Stimulated activated CD8-positive, alpha-beta memory T cell treated with anti-CD3 and anti-CD28 coated beads, Interleukin-4, amount 100 ng/mL, for 24 hours (primary cell): Measurements from ENCODE around the gene KRR1.
"Not testable (repeated sequence)": the region's sequence is repeated elsewhere in the genome, so short reads cannot be mapped to it uniquely, and the experiment has no call there.

Source experiments
- DNase-seq: peaks from one replicate; pipeline ENCODE4 v3.0.0-alpha.2; 2020; ENCODE audit warnings: low read depth

Gene KRR1

DNA sequence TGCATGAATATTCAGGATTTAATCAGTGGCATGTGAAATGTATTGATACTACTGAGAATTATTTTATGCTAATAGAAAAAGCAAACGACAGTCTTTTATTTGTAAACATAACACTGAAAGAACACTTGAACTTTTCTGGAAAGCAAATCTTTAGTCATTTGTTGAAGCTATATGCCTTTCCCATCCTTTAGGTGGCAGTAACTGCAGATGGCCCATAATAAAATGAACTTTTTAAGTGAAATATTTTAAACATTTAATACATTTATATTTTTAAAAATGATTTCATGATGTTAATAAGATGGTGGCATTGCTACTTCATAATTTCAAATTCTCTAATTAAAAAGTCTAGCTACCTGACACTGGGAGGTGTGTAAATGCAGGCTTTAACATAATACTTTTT is 13.9 kb upstream of the KRR1 start:
- no peak for DNase-seq

DNA sequence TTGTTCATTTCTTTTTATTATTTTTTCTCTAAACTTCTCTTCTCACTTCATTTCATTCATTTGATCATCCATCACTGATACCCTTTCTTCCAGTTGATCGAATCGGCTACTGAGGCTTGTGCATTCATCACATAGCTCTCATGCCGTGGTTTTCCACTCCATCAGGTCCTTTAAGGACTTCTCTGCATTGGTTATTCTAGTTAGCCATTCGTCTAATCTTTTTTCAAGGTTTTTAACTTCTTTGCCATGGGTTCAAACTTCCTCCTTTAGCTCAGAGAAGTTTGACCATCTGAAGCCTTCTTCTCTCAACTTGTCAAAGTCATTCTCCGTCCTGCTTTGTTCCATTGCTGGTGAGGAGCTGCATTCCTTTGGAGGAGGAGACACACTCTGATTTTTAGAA is 10.7 kb upstream of the KRR1 start:
- not testable (repeated sequence) for DNase-seq

DNA sequence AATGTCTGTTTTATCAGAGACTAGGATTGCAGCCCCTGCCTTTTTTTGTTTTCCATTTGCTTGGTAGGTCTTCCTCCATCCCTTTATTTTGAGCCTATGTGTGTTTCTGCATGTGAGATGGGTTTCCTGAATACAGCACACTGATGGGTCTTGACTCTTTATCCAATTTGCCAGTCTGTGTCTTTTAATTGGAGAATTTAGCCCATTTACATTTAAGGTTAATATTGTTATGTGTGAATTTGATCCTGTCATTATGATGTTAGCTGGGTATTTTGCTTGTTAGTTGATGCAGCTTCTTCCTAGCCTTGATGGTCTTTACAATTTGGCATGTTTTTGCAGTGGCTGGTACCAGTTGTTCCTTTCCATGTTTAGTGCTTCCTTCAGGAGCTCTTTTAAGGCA is 9.8 kb upstream of the KRR1 start:
- DNase-seq, result not testable (repeated sequence)

DNA sequence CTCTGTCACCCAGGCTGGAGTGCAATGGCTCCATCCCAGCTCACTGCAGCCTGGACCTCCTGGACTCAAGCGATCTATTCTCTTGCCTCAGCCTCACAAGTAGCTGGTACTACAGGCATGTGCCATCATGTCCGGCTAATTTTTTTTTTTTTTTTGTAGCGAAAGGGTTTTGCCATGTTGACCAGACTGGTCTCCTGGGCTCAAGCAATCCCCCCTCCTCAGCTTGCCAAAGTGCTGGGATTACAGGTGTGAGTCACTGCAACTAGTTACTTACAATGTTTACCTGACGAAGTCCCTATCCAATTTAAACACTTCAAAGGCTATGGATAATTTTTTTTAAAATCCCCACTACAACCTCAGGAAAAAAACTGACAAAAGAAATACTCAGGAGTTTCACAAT is 1.8 kb downstream of the KRR1 start:
- DNase-seq, result no peak

DNA sequence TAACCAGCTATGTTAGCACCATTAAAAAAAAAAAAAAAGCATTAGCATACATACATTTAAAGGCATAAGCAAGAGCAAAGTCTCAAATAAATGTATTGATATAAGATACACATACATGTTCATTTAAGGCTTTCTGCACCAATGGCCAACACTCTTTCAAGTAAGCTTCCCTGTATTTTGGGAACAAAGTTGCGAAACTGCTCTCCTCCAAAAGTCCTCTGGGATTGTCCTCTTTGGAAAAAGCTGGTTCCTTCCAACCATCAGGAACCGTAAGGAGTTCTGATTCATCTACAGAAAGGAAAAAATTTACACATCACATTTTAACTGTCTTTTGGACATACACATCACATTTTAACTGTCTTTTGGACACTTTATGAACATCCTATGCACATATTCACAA is 3.2 kb downstream of the KRR1 start:
- DNase-seq, result no peak

DNA sequence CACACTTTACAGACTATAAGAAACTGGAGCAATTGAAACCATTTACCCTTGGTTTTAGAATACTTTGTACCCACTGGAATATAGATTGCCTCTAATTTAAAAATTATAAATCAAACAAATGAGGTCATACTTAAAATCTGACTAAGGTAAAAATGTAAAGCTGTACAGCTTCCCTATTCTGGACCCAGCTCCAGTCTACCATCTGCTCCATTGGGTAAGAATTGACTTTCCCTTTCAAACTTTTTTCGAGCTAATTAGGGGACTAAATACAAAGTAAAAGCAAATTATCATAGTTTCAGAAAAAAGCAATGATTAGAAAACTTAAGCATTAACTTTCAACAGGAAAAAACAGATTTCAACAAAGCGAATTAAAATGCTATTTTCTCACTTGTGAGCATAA is 4.3 kb downstream of the KRR1 start:
- no peak for DNase-seq

DNA sequence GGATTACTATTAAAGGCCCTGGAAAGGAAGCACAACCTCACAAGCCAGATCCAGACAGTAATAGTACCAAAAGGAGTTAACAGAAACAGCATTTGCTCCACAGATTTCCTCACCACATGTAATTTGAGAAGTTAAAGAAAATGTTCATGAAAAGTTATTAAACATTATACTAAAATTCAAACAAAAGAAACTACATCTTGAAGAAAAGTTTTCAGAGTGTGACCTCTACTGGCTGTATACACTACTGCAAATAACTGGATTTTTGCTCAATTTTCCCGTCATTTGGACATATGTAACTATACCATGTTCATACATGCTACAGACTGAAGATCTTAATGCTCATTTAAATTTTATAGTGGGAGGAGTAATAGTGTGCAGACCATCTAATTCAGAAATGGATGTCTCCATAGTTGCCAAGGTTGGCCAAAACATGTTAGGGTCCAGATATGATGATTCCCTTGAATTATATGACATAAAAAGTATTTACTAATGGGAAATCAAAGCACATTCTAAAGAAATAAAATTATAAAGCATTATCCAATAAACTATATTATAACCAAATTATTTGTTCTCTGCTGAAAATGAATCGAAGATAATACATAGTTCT is 5.6 kb downstream of the KRR1 start:
- DNase-seq, result no peak

DNA sequence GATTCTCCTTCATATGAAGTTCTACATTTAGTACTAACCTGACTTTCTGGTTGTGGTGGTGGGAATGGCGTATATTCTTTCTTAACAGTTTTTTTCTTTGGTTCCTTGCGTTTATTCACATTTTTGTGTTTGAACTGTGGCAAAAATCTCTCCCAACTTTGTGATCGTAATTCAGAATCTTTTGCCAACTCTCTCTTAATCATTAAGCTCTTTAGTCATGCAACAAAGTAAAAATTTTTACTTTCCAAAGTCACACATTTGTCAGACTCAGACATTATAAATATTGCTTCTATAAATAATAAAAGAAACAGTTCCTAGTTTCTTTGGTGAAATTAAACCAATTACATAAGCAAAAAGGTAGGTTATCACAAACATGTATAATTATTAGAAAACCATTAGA is 7.5 kb downstream of the KRR1 start:
- no peak for DNase-seq

DNA sequence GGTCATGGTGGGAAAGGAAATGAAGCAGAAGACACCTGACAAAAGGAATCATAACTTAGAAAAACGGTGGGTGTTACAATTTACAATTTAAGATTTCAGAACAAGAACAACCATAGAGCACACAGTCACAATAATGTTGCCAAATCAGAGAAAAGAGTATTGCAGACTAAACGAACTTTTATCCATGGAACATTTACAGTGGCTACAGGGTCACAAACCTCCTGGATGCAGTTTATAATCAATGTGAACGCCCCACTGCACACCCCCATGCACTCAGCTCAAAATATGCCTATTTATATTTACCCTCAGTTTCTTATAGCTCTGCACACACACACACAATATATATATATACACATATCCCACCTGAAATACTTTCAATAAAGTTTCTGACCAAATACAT is 8.0 kb downstream of the KRR1 start:
- DNase-seq, result no peak

DNA sequence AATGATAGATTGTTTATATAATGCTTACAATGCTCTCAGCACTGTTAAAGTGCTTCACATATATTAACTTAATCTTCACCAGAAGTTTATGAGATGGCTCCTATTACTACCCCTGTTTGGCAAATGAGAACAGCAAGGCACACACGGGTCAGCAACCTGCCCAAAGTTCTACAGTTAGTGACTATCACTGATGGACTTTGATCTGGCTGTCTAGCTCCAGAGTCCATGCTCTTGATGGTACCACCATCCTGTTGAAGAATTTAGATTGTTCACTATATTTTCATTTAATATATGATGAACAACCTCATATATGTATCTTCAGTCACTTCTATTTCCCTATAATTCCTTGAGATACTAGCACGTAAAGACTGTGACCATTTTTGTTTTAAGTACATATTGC is 20.2 kb downstream of the KRR1 start:
- no peak for DNase-seq

DNA sequence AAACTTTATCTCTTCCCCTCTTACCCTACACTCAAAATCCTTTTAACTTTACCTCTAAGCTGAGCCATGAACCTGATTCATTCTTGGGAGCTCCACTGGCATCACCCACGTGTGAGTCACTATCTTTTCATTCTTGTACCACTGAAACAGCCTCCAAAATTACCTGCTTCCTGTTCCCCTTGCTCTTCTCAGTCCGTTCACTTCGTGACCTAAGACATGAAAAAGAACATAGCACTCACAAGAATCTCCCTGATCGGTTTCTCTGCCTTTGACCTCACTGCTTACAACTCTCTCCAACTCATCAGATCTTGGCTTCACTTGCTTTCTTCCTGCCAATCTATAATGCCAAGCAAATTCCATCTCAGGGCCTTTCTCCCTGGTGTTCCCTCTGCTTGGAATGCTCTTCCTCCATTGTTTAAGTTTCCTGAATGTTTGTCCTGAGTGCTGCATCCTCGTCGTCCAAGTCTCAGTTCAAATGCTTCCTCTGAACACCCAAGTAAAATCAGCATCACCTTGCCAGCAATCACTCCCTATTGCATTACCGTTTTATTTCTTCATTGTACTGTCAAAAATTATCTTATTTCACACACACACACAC is 21.7 kb downstream of the KRR1 start:
- DNase-seq, result no peak

DNA sequence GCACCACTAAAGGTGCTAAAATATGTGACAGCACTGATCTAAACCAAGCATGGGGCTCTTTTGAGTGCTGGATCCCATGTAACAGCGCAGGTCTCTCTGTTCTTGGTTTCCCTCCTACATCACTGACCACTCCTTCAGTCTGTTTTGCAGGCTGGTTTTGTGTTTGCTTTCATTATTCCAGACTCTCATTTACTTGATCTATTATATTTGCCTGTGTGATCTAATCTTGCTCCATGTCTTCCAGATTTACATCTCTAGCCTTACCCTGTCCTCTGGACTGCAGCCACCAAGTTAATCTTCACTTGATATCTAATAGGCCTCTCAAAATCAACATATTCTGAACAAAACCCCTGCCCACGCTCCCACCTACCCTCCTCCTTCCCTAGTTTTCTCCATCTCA is 22.2 kb downstream of the KRR1 start:
- no peak for DNase-seq

DNA sequence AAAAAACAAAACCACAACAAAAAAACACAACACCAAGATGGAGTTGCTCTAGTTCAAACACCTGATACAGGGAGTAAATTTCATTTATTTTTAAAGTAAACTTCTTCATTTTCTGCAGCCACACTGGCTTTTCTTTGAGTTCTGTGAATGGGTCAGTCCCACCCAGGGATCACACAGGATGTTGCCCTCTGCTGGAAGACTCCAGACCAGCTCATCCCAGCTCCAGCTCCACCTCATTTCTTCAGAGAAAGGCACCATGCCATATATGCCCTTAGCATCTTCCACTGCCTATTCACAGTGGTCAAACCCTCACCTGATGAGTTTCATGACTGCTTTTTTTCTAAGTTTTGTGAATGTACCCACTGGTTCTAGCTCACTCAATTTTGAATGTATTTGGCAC is 22.9 kb downstream of the KRR1 start:
- no peak for DNase-seq

DNA sequence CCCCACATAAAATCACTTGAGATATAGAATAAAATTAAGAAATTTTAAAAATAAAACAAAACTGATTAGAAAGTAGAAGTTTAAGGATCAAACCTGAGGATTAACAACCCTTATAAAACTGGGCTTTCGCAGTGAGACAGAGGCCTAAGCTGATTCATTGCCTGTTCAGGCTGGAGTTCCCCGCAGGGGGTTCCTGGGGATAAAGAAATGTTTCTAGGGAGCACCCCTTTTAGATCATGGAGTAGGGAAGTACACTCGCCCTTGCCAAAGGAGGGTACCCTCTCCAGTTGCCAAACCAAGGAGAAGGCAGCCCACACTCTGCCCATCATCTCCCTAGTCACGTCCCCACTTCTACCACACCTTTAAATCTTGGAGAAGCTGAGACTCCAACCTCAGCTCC is 24.1 kb downstream of the KRR1 start:
- DNase-seq, result no peak

DNA sequence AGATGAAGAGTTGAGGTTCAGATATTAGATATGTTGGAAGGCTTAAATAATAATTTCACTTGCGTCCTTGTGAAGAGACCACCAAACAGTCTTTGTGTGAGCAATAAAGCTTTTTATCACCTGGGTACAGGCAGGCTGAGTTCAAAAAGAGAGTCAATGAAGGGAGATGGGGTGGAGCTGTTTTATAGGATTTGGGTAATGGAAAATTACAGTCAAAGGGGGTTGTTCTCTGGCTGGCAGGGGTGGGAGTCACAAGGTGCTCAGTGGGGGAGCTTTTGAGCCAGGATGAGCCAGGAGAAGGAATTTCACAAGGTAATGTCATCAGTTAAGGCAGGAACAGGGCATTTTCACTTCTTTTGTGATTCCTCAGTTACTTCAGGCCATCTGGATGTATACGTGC is 27.0 kb downstream of the KRR1 start:
- not testable (repeated sequence) for DNase-seq

DNA sequence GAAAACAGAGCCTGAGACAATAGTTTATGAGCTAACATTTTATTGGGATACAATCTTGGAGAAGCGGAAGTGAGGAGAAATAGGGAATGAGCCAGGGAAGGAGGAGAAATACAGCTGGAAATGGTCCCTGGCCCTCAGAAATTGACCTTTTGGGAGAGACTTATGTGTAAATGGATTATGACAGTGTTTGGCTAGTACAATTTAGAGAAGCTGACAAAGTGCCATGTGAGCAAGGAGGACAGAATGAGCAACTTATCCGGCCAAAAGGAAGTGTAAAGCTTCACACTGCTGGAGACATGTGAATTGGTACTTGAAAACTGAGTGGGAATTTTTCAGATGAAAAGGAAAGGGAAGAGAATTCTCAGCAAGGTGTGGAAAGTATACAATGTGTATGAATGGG is 28.0 kb downstream of the KRR1 start:
- no peak for DNase-seq

DNA sequence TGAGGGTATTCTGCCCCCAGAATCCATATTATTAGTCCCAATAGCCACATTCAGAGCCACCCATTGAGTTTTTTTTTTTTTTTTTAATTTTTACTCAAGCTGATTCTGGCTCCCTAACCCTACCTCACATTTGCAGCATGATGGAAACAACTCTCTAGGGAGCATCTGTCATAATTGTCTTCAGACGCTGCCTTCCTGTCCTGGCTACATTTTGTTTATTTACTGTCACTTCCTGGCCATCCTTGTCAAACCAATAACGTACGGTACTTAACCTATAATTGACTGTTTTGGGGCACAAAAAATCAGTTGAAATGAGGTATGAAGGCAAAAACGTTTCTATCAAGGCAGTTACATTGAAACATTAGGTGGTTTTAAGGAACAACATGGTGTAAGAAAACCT is 28.8 kb downstream of the KRR1 start:
- no peak for DNase-seq

DNA sequence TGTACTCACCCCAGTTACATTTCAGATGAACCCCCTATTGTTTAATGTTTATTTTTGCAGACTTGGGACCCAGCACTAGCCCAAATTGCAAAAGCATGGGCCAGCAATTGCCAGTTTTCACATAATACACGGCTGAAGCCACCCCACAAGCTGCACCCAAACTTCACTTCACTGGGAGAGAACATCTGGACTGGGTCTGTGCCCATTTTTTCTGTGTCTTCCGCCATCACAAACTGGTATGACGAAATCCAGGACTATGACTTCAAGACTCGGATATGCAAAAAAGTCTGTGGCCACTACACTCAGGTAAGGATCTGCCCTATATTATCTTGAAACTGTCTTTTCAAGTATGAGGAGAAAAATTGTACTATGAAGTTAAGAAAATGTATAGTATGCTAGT is 29.6 kb downstream of the KRR1 start:
- DNase-seq, result no peak

DNA sequence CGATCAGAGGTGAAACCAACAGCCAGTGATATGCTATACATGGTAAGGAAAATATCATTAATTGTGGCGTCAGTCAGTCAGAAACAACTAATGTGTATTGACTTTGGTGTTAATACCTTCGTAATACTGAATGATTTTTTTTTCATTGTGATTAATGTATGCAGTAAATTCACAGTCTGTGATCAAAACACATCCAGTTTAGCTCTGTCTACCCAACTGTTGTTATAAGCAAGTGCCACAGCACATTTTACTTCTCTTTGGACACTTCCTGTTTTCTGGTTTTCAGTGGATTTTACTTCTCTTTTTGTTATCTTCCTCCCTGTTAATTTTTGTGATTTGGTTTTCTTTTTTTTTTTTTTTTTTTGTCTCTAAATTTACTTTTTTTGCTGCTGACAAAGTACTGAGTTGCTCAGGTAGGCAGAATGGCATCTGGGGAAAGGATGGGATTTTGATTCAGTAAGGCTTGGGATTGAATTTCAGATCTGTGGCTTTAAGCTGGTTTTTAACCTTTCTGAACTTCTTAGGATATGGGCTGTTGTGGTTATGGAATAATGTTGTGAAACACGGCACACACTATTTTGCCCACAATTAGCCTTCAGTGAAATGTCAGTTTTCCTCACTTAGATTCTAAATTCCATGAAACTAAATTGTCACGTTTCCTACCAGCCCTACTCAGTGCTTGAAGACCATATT is 30.2 kb downstream of the KRR1 start:
- no peak for DNase-seq

DNA sequence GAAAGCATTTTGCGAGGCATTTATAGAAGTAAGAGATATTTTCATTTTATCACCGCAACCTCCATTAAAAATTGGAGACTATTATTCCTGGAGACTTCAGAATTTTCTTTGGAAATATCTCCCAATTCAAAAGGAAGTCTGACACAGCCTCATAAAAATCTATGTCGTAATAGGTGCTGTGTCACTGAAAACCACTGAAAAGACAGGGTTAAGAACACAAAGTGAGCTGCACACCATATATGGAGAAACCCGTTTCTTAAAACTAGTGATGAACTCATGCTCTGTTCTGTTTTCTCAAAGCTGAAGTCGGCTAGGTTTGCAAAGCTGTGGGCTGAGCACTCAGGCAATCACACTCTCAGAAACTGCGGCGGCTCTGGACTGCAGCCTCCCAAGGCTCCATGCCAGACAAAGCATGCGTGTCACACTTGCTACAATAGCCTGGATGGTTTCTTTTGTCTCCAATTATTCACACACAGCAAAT is 30.9 kb downstream of the KRR1 start, which contains the start of gene GLIPR1:
Gene GLIPR1 (plus strand): TSS at position 287 of the 481 bp plus-strand sequence. CDS start 126 bp downstream, at position 413.
- DNase-seq, result peak; percentile 53

DNA sequence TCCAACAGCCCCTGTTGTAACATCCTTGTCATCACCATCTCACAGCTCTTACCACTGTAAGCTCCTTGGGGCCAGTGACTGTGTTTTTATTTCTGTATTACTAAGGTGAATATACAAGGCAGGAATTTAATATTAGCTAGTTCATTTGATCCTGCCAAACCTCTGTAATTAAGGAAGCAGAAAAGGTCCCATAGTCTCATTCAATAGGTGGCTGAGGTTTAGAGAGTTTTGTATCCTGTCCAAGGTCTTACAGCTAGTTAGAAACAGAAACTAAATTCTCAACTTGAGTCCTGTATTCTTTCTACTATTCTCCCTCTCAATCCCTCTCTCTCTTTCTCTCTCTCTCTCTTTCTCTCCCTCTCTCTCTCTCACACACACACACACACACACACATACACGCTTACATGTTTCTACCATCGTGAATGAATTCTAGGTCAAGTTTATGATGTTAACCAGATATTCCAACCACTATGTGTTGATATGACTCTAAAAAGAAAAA is 31.4 kb downstream of the KRR1 start:
- no peak for DNase-seq

DNA sequence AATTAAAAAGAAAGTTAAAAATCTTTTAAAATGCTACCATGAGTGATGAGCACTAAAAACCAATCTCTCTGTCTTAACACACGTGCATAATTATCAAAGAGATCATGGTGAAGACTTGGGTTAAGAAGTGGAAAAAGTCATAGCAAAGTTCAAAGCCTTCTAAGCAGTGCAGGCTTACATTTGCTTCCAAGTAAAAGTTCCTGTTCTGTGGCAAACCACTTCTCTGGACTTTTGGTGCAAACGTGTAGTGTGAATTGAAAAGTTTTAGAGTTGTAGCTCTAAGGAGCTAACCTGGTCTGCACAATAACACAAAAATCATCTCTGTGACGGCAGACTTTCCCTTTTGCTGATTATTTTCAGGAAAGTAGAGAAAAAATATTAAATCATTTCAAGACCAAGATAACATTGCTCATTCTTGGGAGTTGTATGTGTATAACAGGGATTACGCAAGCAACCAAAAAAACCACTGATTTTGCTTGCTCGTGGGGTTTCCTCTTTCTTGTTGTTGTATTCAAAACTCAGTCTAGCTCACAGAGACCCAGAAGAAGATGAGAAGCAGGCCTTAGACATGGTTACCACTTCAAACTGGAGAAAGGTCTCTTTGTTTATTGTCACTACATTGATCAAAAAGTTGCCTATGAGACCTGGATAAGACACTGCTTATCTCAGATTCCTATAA is 33.2 kb downstream of the KRR1 start:
- DNase-seq, result no peak

DNA sequence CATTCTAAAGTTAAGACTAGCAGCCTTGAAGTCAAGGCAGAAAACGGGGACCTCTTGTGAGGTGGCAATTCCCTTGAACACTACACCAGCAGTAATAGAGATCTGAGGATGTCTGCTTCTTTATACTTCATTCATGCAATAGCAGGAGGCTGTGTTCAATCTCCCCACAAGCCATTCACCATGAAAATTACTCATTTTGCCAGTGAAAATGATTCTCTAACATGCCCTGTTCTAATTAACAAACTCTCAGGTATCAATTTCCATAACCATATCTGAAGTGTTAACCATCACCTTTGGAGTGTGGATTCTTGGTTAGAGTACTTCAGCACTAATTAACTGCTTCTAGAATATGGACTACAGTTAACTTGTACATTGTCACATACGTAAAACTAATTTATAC is 34.3 kb downstream of the KRR1 start:
- DNase-seq, result no peak
